HCT116 (cell line): Measurements from ENCODE around the gene ADORA3. TPM values are rescaled to one million over a fixed set of nuclear protein-coding genes. Genes with fewer than 3 reads are reported as not detected.

Source experiments
- ATAC-seq: fragments of 200-7000 bp; cut with Tn5 transposase; 2 replicates; pipeline ENCODE4 v1.9.1; 2020; ENCODE audit warnings: mild to moderate bottlenecking, moderate library complexity
- BruUV-seq: library from RNA; stranded (reverse); fragments of 400-500 nt; replicated peaks from 2 replicates; lab custom pipeline; 2021; lab: Mats Ljungman, UMichigan
- CTCF ChIA-PET: fragments of 300-600 bp; sonication (Branson Sonifier 250); formaldehyde crosslinking; loops from one replicate; lab custom pipeline; 2021; ENCODE audit warnings: antibody characterized with exemption; lab: Charles Lee
- POLR2A ChIA-PET: fragments of 300-600, 350-600 bp; sonication (Branson Sonifier 250); formaldehyde crosslinking; loops from one replicate; lab custom pipeline; 2021; ENCODE audit warnings: antibody characterized with exemption; lab: Charles Lee
- RAD21 ChIA-PET, 2 experiments: fragments of 300-600 bp; sonication (Branson Sonifier 250); formaldehyde crosslinking; loops; one replicate each; lab custom pipeline; 2023; ENCODE audit warnings: low total read pairs in 2 of 2; ENCODE audit not compliant: uncharacterized antibody in 2 of 2, unreplicated experiment in 2 of 2, low non-redundant PET in 1 of 2; lab: Charles Lee
- DNase-seq: peaks from one replicate; pipeline ENCODE4 v3.0.0-alpha.2; 2010; ENCODE audit warnings: low read depth, low spot score
- H2AFZ ChIP-seq: fragments of 200-600 bp; shearing (Covaris generic), sonication (generic); 2 replicates; pipeline ENCODE4 v1.6.1; 2017; ENCODE audit warnings: low read depth, mixed run types, mixed read lengths, antibody characterized with exemption, low read length; ENCODE audit not compliant: poor library complexity, severe bottlenecking
- H3K27ac ChIP-seq: 2 replicates; pipeline ENCODE4 v1.5.1; 2012; ENCODE audit warnings: low read depth, low read length
- H3K27me3 ChIP-seq: fragments of 200-600 bp; sonication (generic); 2 replicates; pipeline ENCODE4 v1.6.1; 2016; ENCODE audit warnings: mixed run types, low read length, mixed read lengths; ENCODE audit not compliant: insufficient read depth
- H3K36me3 ChIP-seq, 2 experiments: fragments of 200-500 bp in 1 of 2; fragments of 200-600 bp in 1 of 2; sonication (Bioruptor generic) in 1 of 2; sonication (generic) in 1 of 2; 2 replicates each; pipeline versions ENCODE4 v1.5.1 to v1.6.1; 2014 to 2016; ENCODE audit warnings: low read length in 2 of 2, inconsistent platforms in 1 of 2, mixed read lengths in 1 of 2, mixed run types in 1 of 2; ENCODE audit not compliant: insufficient read depth in 2 of 2, control insufficient read depth in 1 of 2
- H3K4me1 ChIP-seq, 2 experiments: fragments of 200-600 bp in 1 of 2; sonication (generic) in 1 of 2; 2 replicates each; pipeline versions ENCODE4 v1.5.1 to v1.6.1; 2012 to 2017; ENCODE audit warnings: low read length in 2 of 2, inconsistent platforms in 1 of 2, mild to moderate bottlenecking in 1 of 2, mixed read lengths in 1 of 2, mixed run types in 1 of 2, moderate library complexity in 1 of 2; ENCODE audit not compliant: insufficient read depth in 2 of 2, control insufficient read depth in 1 of 2
- H3K4me2 ChIP-seq: fragments of 200-600 bp; sonication (generic); 2 replicates; pipeline ENCODE4 v1.6.1; 2017; ENCODE audit warnings: mixed run types, low read length, mixed read lengths
- H3K4me3 ChIP-seq, 2 experiments: fragments of 200-600 bp in 1 of 2; sonication (generic) in 1 of 2; replicated peaks in 1 of 2; 2 replicates each; pipeline ENCODE4 v1.5.1; 2011 to 2016; ENCODE audit warnings: low read length in 2 of 2, control low read depth in 1 of 2, low read depth in 1 of 2, mild to moderate bottlenecking in 1 of 2, mixed read lengths in 1 of 2, mixed run types in 1 of 2
- H3K79me2 ChIP-seq: fragments of 200-600 bp; sonication (generic); 2 replicates; pipeline ENCODE4 v1.6.1; 2017; ENCODE audit warnings: mild to moderate bottlenecking, mixed run types, low read length, moderate library complexity, mixed read lengths; ENCODE audit not compliant: insufficient read depth
- H3K9ac ChIP-seq: fragments of 200-600 bp; sonication (generic); 2 replicates; pipeline ENCODE4 v1.6.1; 2016; ENCODE audit warnings: low read length, mixed read lengths
- H3K9me2 ChIP-seq: fragments of 200-600 bp; sonication (generic), shearing (Covaris generic); 2 replicates; pipeline ENCODE4 v1.6.1; 2017; ENCODE audit warnings: mixed run types, mild to moderate bottlenecking, moderate library complexity; ENCODE audit not compliant: insufficient read depth
- H3K9me3 ChIP-seq, 2 experiments: fragments of 200-500 bp in 1 of 2; fragments of 200-600 bp in 1 of 2; sonication (Bioruptor generic) in 1 of 2; sonication (generic) in 1 of 2; 2 replicates each; pipeline ENCODE4 v1.6.1; 2014 to 2017; ENCODE audit warnings: low read length in 2 of 2, mixed read lengths in 2 of 2, inconsistent platforms in 1 of 2, low read depth in 1 of 2, mild to moderate bottlenecking in 1 of 2, mixed run types in 1 of 2, moderate library complexity in 1 of 2; ENCODE audit not compliant: control insufficient read depth in 1 of 2, insufficient read depth in 1 of 2
- H4K20me1 ChIP-seq: fragments of 200-600 bp; sonication (generic), shearing (Covaris generic); 2 replicates; pipeline ENCODE4 v1.6.1; 2017; ENCODE audit warnings: mixed run types, mild to moderate bottlenecking, moderate library complexity; ENCODE audit not compliant: insufficient read depth
- ATF3 ChIP-seq: IDR thresholded peaks from 2 replicates; pipeline ENCODE4 v1.6.1; 2012
- CBX3 ChIP-seq: IDR thresholded peaks from 2 replicates; pipeline ENCODE4 v1.6.1; 2012; ENCODE audit warnings: low read depth
- CEBPB ChIP-seq: IDR thresholded peaks from 2 replicates; pipeline ENCODE4 v1.6.1; 2012; ENCODE audit warnings: low read depth
- EGR1 ChIP-seq: IDR thresholded peaks from 2 replicates; pipeline ENCODE4 v1.6.1; 2012; ENCODE audit warnings: low read depth
- EZH2 ChIP-seq: fragments of 200-600 bp; sonication (generic); IDR thresholded peaks from 2 replicates; pipeline ENCODE4 v1.6.1; 2017; ENCODE audit warnings: antibody characterized with exemption, mixed run types
- EZH2phosphoT487 ChIP-seq: fragments of 200-600 bp; IDR thresholded peaks from 2 replicates; pipeline ENCODE4 v1.6.1; 2018; ENCODE audit warnings: antibody characterized with exemption, borderline replicate concordance
- ZBTB33 ChIP-seq: IDR thresholded peaks from 2 replicates; pipeline ENCODE4 v1.6.1; 2011; ENCODE audit warnings: mild to moderate bottlenecking, low read length, moderate library complexity; ENCODE audit not compliant: insufficient replicate concordance; ENCODE audit errors: extremely low read depth
- ZFX ChIP-seq: fragments of 450-650 bp; IDR thresholded peaks from 2 replicates; pipeline ENCODE4 v1.6.1; 2017
- intact Hi-C: fragments of 100-400 bp; cut with micrococcal nuclease; formaldehyde crosslinking; loops from 2 replicates; pipeline ENCODE4 v1.10.0; 2022
- total RNA-seq: library from RNA; stranded (reverse); gene quantifications from one replicate; pipeline ENCODE4 v1.2.1, GENCODE V29; 2021; ENCODE audit not compliant: unreplicated experiment

The ADORA3 gene
- total RNA-seq, 1 experiment from 2014 or later, result not detected

- H3K36me3 ChIP-seq, result no peaks in the 10 kb centered on the region
- peak overlapping the region; percentile 2 to 49; a peak in 3 of 4 replicates for H3K4me3 ChIP-seq
- H2AFZ ChIP-seq, result peak overlapping the region; percentile 87
- ATAC-seq, result peak; percentile 80
- H3K79me2 ChIP-seq, result no peaks in the 10 kb centered on the region
- intact Hi-C loops, result loop anchor here (1.0 kb wide), 1 partner anchor 149 kb away; no protein-coding TSS in a partner anchor
- TF ChIP-seq ATF3, result no peak
- no peak for TF ChIP-seq EZH2
- TF ChIP-seq EGR1, result no peak
- TF ChIP-seq ZBTB33, result no peak
- no peak for TF ChIP-seq EZH2phosphoT487
- TF ChIP-seq ZFX, result peak; percentile 37; the same call in 1 of the 2 replicates
- no peak for TF ChIP-seq CBX3
- no peak for TF ChIP-seq CEBPB
- TF ChIP-seq, all 23 proteins: peak for 1
- no TSS peak for BruUV-seq
- peaks cover 9 to 16% of the 10 kb centered on the region in 2 experiments for H3K4me1 ChIP-seq
- ChIA-PET RAD21 (interaction anchor here (0.8 to 1.4 kb wide), 7 partner anchors 26 to 262 kb away, joined by 3 to 11 read pairs (median 3); no protein-coding TSS in a partner anchor), POLR2A (interaction anchor here (1.1 to 3.1 kb wide), 4 partner anchors 9 to 240 kb away, joined by 3 to 11 read pairs (median 6); partner anchors contain the start of gene INKA2), CTCF (interaction anchor here (0.7 to 4.2 kb wide), 33 partner anchors 9 to 267 kb away, joined by 3 to 33 read pairs (median 5); partner anchors contain the start of genes ATP5PB, INKA2, RAP1A and WDR77)
- no peaks in the 10 kb centered on the region for H4K20me1 ChIP-seq
- no peaks in the 10 kb centered on the region for H3K27me3 ChIP-seq
- H3K27ac ChIP-seq, result peak overlapping the region; percentile 63
- no peaks in the 10 kb centered on the region for H3K9me3 ChIP-seq
- H3K9me2 ChIP-seq, result no peaks in the 10 kb centered on the region
- peak overlapping the region; percentile 82 for H3K4me2 ChIP-seq
- DNase-seq, result no peak
- peak overlapping the region; percentile 57 for H3K9ac ChIP-seq
Observed at GRCh38 chr1:111507411-111508201, 4.2 kb upstream of the ADORA3 start.
